Smooth muscle cell (in vitro differentiated cells): Measurements from ENCODE around the gene MAN2A2. TPM values are rescaled to one million over a fixed set of nuclear protein-coding genes. Genes with fewer than 3 reads are reported as not detected.

Experiments
- DNase-seq: peaks from one replicate; lab custom pipeline; 2025; ENCODE audit not compliant: unreplicated experiment; lab: John Stamatoyannopoulos, UW
- H2AFZ ChIP-seq: fragments of 200-600 bp; sonication (generic); 2 replicates; pipeline ENCODE4 v1.6.0; 2016; ENCODE audit warnings: antibody characterized with exemption, low read depth, mild to moderate bottlenecking
- H3F3A ChIP-seq: fragments of 200-600 bp; sonication (generic); 2 replicates; pipeline ENCODE4 v1.6.0; 2017; ENCODE audit warnings: antibody characterized with exemption, low read depth
- H3K27ac ChIP-seq: fragments of 200-600 bp; sonication (generic); 2 replicates; pipeline ENCODE4 v1.5.1; 2016; ENCODE audit warnings: low read depth, mild to moderate bottlenecking
- H3K27me3 ChIP-seq: fragments of 200-600 bp; sonication (generic); 2 replicates; pipeline ENCODE4 v1.6.1; 2016; ENCODE audit warnings: low read depth, mild to moderate bottlenecking
- H3K36me3 ChIP-seq: fragments of 200-600 bp; sonication (generic); 2 replicates; pipeline ENCODE4 v1.5.1; 2016; ENCODE audit warnings: low read depth
- H3K4me1 ChIP-seq: fragments of 200-600 bp; sonication (generic); 2 replicates; pipeline ENCODE4 v1.5.1; 2016; ENCODE audit warnings: low read depth
- H3K4me2 ChIP-seq: fragments of 200-600 bp; sonication (generic); 2 replicates; pipeline ENCODE4 v1.6.0; 2016; ENCODE audit warnings: mild to moderate bottlenecking
- H3K4me3 ChIP-seq: fragments of 200-600 bp; sonication (generic); 2 replicates; pipeline ENCODE4 v1.5.1; 2016; ENCODE audit warnings: mild to moderate bottlenecking
- H3K79me2 ChIP-seq: fragments of 200-600 bp; sonication (generic); 2 replicates; pipeline ENCODE4 v1.6.0; 2016; ENCODE audit warnings: low read depth, mild to moderate bottlenecking
- H3K9ac ChIP-seq: fragments of 200-600 bp; sonication (generic); 2 replicates; pipeline ENCODE4 v1.6.0; 2016; ENCODE audit warnings: low read depth
- H3K9me3 ChIP-seq: fragments of 200-600 bp; sonication (generic); replicated peaks from 2 replicates; pipeline ENCODE4 v1.5.1; 2016; ENCODE audit warnings: low read depth
- H4K20me1 ChIP-seq: fragments of 200-600 bp; sonication (generic); 2 replicates; pipeline ENCODE4 v1.6.0; 2016; ENCODE audit warnings: low read depth
- WGBS: methylation state at CpG from one replicate; pipeline ENCODE4 v1.1.7; 2016; ENCODE audit warnings: low lambda C conversion rate; 5-methylcytosine and 5-hydroxymethylcytosine counted together
- polyA plus RNA-seq: library from polyadenylated mRNA; unstranded; fragments of >200 nt; fragmentation: Nextera tagmentation; extraction: Ambion mirVana; gene quantifications from 2 replicates; pipeline ENCODE4 v1.2.1, GENCODE V29; 2016
- total RNA-seq: library from RNA; depleted of rRNA; stranded (reverse); fragments of >200 nt; gene quantifications from 2 replicates; pipeline ENCODE4 v1.2.3, GENCODE V29; 2014
- TF ChIP-seq, protein P1 (sequence below): fragments of 200-600 bp; sonication (generic); IDR thresholded peaks from 2 replicates; pipeline ENCODE4 v1.5.1; 2017; ENCODE audit warnings: borderline replicate concordance, mild to moderate bottlenecking, antibody characterized with exemption; ENCODE audit not compliant: insufficient read depth, poor library complexity, severe bottlenecking

Gene MAN2A2
- total and polyA plus RNA-seq, 2 experiments from 2014 or later = 9.7 to 11.0 TPM

DNA sequence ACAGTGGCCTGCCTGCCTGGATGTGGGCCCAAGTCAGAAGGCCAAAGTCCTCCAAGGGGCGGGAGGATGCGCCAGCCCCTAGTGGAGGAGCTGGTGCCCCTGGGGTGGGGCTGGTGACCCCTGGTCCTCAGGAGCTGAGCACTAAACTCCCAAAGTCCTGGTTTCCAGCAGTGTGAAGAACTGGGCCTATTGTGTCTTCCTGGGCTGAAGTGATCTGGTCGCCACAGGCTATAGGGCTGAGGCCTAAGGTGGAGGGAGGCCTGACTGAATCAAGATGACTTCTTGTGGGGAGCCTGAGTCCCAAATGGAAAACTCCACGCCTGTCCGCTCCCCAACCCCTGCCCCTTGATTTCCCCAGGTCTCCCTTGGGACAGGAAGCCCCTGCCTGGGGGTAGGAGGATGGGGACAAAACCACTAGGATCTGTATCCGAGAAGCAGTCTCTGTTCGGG lies 19.6 kb upstream of the MAN2A2 start:
- Histone ChIP-seq H3K9ac (peak overlapping the region; percentile 69), H3K27ac (peak overlapping the region; percentile 68)

DNA sequence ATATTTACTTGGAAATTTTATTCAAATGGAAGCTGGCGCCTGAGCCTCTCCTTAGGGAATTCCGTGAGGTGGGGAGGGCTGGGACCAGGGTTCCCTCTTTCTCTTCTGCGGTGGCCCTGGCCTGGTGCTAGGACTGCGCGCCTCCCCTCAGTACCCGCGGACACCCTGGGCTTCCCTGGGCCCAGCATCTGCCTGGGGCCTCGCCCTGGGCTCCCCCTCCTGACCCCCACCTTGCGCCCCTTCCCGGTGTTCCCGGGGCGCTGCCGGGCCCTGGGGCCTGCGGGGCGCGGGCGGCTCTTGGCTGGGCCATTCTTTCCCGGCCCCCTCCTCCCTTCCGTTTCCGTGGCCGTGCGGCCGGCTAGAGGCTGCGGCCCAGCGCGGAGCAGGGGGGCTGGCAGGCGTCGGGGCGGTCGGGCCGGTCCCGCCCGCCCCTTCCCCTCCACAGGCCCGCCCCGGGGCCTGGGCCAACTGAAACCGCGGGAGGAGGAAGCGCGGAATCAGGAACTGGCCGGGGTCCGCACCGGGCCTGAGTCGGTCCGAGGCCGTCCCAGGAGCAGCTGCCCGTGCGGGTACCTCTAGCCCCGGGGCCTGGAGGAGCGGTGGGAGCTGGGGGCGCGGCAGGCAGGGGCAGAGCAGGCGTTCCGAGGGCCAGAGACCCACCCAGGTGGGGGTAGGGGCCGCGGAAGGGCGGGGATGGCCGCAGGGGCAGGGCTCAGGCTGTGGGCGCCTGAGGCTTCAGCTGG lies 19.0 kb upstream of the MAN2A2 start, which contains the start of gene FES:
Gene FES, plus strand, starts transcription at position 529 of the 743 bp plus-strand sequence. CDS start 542 bp downstream, outside the sequence.
- Histone ChIP-seq H3K79me2 (no peaks in the 10 kb centered on the region), H4K20me1 (no peaks in the 10 kb centered on the region), H3K27ac (peak within 1 kb of the TSS; percentile 68), H3K4me1 (peaks cover 17% of the 10 kb centered on the region), H3K9ac (peak within 1 kb of the TSS; percentile 69), H3K4me3 (peak within 1 kb of the TSS; percentile 54), H3F3A (peaks cover 17% of the 10 kb centered on the region), H3K4me2 (peak within 1 kb of the TSS; percentile 89), H2AFZ (peak within 1 kb of the TSS; percentile 86), H3K36me3 (no peaks in the 10 kb centered on the region), H3K27me3 (no peaks in the 10 kb centered on the region), H3K9me3 (no peaks in the 10 kb centered on the region)
- TF ChIP-seq, protein P1, sequence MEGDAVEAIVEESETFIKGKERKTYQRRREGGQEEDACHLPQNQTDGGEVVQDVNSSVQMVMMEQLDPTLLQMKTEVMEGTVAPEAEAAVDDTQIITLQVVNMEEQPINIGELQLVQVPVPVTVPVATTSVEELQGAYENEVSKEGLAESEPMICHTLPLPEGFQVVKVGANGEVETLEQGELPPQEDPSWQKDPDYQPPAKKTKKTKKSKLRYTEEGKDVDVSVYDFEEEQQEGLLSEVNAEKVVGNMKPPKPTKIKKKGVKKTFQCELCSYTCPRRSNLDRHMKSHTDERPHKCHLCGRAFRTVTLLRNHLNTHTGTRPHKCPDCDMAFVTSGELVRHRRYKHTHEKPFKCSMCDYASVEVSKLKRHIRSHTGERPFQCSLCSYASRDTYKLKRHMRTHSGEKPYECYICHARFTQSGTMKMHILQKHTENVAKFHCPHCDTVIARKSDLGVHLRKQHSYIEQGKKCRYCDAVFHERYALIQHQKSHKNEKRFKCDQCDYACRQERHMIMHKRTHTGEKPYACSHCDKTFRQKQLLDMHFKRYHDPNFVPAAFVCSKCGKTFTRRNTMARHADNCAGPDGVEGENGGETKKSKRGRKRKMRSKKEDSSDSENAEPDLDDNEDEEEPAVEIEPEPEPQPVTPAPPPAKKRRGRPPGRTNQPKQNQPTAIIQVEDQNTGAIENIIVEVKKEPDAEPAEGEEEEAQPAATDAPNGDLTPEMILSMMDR = no peak
- no peak for DNase-seq
- WGBS = 17% methylated on average over 14 of the region's 58 CpGs

More for the DNA sequence above, 19.6 kb upstream of the MAN2A2 start:
- Histone ChIP-seq H3K4me3 (peak overlapping the region; percentile 54), H2AFZ (peak overlapping the region; percentile 86), H3K36me3 (no peaks in the 10 kb centered on the region), H4K20me1 (no peaks in the 10 kb centered on the region), H3K4me2 (peak overlapping the region; percentile 89), H3K27me3 (no peaks in the 10 kb centered on the region), H3K4me1 (peaks cover 17% of the 10 kb centered on the region), H3K79me2 (no peaks in the 10 kb centered on the region), H3F3A (peaks cover 17% of the 10 kb centered on the region), H3K9me3 (no peaks in the 10 kb centered on the region)
- TF ChIP-seq, protein P1 = no peak
- DNase-seq = no peak
- 72% methylated on average over 7 of the region's 7 CpGs for WGBS

DNA sequence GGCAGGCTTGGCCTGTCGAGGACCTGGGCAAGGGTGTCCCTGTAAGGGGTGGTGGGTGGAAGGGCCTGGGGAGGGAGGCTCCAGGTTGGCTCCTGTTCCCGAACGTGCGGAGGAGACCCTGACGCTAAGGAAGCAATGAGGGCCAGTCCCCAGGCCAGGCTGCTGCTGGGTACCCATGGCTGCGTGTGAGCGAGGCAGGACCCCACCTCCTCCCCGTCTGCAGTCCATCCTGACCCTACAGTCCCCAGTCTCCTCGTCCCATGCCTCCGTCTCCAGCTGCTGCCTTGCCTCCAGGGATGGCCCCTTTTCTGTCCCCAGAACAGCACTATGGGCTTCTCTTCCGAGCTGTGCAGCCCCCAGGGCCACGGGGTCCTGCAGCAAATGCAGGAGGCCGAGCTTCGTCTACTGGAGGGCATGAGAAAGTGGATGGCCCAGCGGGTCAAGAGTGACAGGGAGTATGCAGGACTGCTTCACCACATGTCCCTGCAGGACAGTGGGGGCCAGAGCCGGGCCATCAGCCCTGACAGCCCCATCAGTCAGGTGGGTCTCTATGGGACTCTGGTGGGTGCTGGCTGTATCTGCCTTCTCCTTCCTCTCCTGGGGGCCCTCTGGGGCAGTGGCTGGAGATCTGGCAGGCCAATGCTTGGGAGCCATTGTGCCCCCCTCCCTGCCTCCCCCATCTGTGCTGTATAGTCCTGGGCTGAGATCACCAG lies 18.2 kb upstream of the MAN2A2 start:
- no peaks in the 10 kb centered on the region for H3K9me3 ChIP-seq
- peak overlapping the region; percentile 69 for H3K9ac ChIP-seq
- peaks cover 17% of the 10 kb centered on the region for H3K4me1 ChIP-seq
- peak overlapping the region; percentile 86 for H2AFZ ChIP-seq
- TF ChIP-seq, protein P1 = no peak
- no peaks in the 10 kb centered on the region for H3K36me3 ChIP-seq
- peak overlapping the region; percentile 68 for H3K27ac ChIP-seq
- no peaks in the 10 kb centered on the region for H4K20me1 ChIP-seq
- peak overlapping the region; percentile 54 for H3K4me3 ChIP-seq
- peak overlapping the region; percentile 89 for H3K4me2 ChIP-seq
- H3K27me3 ChIP-seq = no peaks in the 10 kb centered on the region
- WGBS = 63% methylated on average over 16 of the region's 16 CpGs
- DNase-seq = no peak
- H3F3A ChIP-seq = peaks cover 17% of the 10 kb centered on the region
- H3K79me2 ChIP-seq = no peaks in the 10 kb centered on the region
